ENCODE results near the gene URM1.
"Not testable (repeated sequence)": the region's sequence is repeated elsewhere in the genome, so short reads cannot be mapped to it uniquely, and the experiment has no call there.

URM1 gene

GRCh38 chr9:128415281-128415680 lies 44.1 kb downstream of the URM1 start:
- H3K9me3 ChIP-seq (ENCODE audit: control insufficient read depth, low read length) = no peaks in the 10 kb centered on the region
- peaks cover 31% of the 10 kb centered on the region for H3K27me3 ChIP-seq (replicated peaks; ENCODE audit: control insufficient read depth, insufficient read depth, low read length)
- H3K4me1 ChIP-seq (ENCODE audit: control insufficient read depth, insufficient read depth, low read length) = peaks cover 6% of the 10 kb centered on the region
- DNase-seq (ENCODE audit: low read depth) = no peak
- H3K4me3 ChIP-seq (ENCODE audit: low read length) = no peak overlapping the region
- H3K36me3 ChIP-seq (ENCODE audit: control insufficient read depth, insufficient read depth, low read length, severe bottlenecking) = no peaks in the 10 kb centered on the region
- H3K9ac ChIP-seq (ENCODE audit: low read length) = no peak overlapping the region

- H3K4me1 ChIP-seq (ENCODE audit: control insufficient read depth, insufficient read depth, low read length) = peaks cover 6% of the 10 kb centered on the region
- H3K9me3 ChIP-seq (ENCODE audit: control insufficient read depth, low read length) = no peaks in the 10 kb centered on the region
- H3K9ac ChIP-seq (ENCODE audit: low read length) = no peak overlapping the region
- no peak for DNase-seq (ENCODE audit: low read depth)
- H3K36me3 ChIP-seq (ENCODE audit: control insufficient read depth, insufficient read depth, low read length, severe bottlenecking) = no peaks in the 10 kb centered on the region
- peaks cover 31% of the 10 kb centered on the region for H3K27me3 ChIP-seq (replicated peaks; ENCODE audit: control insufficient read depth, insufficient read depth, low read length)
- H3K4me3 ChIP-seq (ENCODE audit: low read length) = no peak overlapping the region
These were observed 44.8 kb downstream of the URM1 start for GRCh38 chr9:128416014-128416413.

GRCh38 chr9:128416432-128417019 lies 45.4 kb downstream of the URM1 start:
- Histone ChIP-seq H3K4me3 (ENCODE audit: low read length) (no peak overlapping the region), H3K27me3 (replicated peaks; ENCODE audit: control insufficient read depth, insufficient read depth, low read length) (peaks cover 31% of the 10 kb centered on the region), H3K4me1 (ENCODE audit: control insufficient read depth, insufficient read depth, low read length) (peaks cover 6% of the 10 kb centered on the region), H3K9ac (ENCODE audit: low read length) (no peak overlapping the region), H3K36me3 (ENCODE audit: control insufficient read depth, insufficient read depth, low read length, severe bottlenecking) (no peaks in the 10 kb centered on the region), H3K9me3 (ENCODE audit: control insufficient read depth, low read length) (no peaks in the 10 kb centered on the region)
- no peak for DNase-seq (ENCODE audit: low read depth)

GRCh38 chr9:128419061-128419925 lies 48.1 kb downstream of the URM1 start:
- H3K9me3 ChIP-seq (ENCODE audit: control insufficient read depth, low read length) = no peaks in the 10 kb centered on the region
- H3K36me3 ChIP-seq (ENCODE audit: control insufficient read depth, insufficient read depth, low read length, severe bottlenecking) = peaks cover 2% of the 10 kb centered on the region
- no peak overlapping the region for H3K9ac ChIP-seq (ENCODE audit: low read length)
- peak; percentile 67 for DNase-seq (ENCODE audit: low read depth)
- H3K4me1 ChIP-seq (ENCODE audit: control insufficient read depth, insufficient read depth, low read length) = peaks cover 10% of the 10 kb centered on the region
- peaks cover 31% of the 10 kb centered on the region for H3K27me3 ChIP-seq (replicated peaks; ENCODE audit: control insufficient read depth, insufficient read depth, low read length)
- H3K4me3 ChIP-seq (ENCODE audit: low read length) = peak overlapping the region; percentile 91

- H3K9me3 ChIP-seq (ENCODE audit: control insufficient read depth, low read length) = no peaks in the 10 kb centered on the region
- peaks cover 5% of the 10 kb centered on the region for H3K36me3 ChIP-seq (ENCODE audit: control insufficient read depth, insufficient read depth, low read length, severe bottlenecking)
- H3K27me3 ChIP-seq (replicated peaks; ENCODE audit: control insufficient read depth, insufficient read depth, low read length) = peaks cover 24% of the 10 kb centered on the region
- H3K4me1 ChIP-seq (ENCODE audit: control insufficient read depth, insufficient read depth, low read length) = peaks cover 10% of the 10 kb centered on the region
- peak overlapping the region; percentile 80 for H3K9ac ChIP-seq (ENCODE audit: low read length)
- peak overlapping the region; percentile 91 for H3K4me3 ChIP-seq (ENCODE audit: low read length)
- DNase-seq (ENCODE audit: low read depth) = peak; percentile 94
These were observed 49.0 kb downstream of the URM1 start for GRCh38 chr9:128420060-128420650.

- H3K9me3 ChIP-seq (ENCODE audit: control insufficient read depth, low read length) = no peaks in the 10 kb centered on the region
- peak within 1 kb of the TSS; percentile 91 for H3K4me3 ChIP-seq (ENCODE audit: low read length)
- H3K9ac ChIP-seq (ENCODE audit: low read length) = peak within 1 kb of the TSS; percentile 93
- DNase-seq (ENCODE audit: low read depth) = peak; percentile 83
- H3K36me3 ChIP-seq (ENCODE audit: control insufficient read depth, insufficient read depth, low read length, severe bottlenecking) = peaks cover 5% of the 10 kb centered on the region
- H3K4me1 ChIP-seq (ENCODE audit: control insufficient read depth, insufficient read depth, low read length) = peaks cover 10% of the 10 kb centered on the region
- H3K27me3 ChIP-seq (replicated peaks; ENCODE audit: control insufficient read depth, insufficient read depth, low read length) = peaks cover 19% of the 10 kb centered on the region
These were observed 49.7 kb downstream of the URM1 start, which contains the start of gene CERCAM for GRCh38 chr9:128420651-128421481. Gene CERCAM, plus strand, starts transcription at chr9:128420857. Its CDS starts 21 bp downstream, at chr9:128420878.

GRCh38 chr9:128421482-128421996 lies 50.4 kb downstream of the URM1 start:
- H3K27me3 ChIP-seq (replicated peaks; ENCODE audit: control insufficient read depth, insufficient read depth, low read length) = peaks cover 12% of the 10 kb centered on the region
- H3K4me1 ChIP-seq (ENCODE audit: control insufficient read depth, insufficient read depth, low read length) = peaks cover 10% of the 10 kb centered on the region
- peak overlapping the region; percentile 91 for H3K4me3 ChIP-seq (ENCODE audit: low read length)
- no peaks in the 10 kb centered on the region for H3K9me3 ChIP-seq (ENCODE audit: control insufficient read depth, low read length)
- peaks cover 8% of the 10 kb centered on the region for H3K36me3 ChIP-seq (ENCODE audit: control insufficient read depth, insufficient read depth, low read length, severe bottlenecking)
- peak overlapping the region; percentile 93 for H3K9ac ChIP-seq (ENCODE audit: low read length)
- DNase-seq (ENCODE audit: low read depth) = peak; percentile 42

- H3K4me1 ChIP-seq (ENCODE audit: control insufficient read depth, insufficient read depth, low read length); DNase-seq (ENCODE audit: low read depth); H3K9me3 ChIP-seq (ENCODE audit: control insufficient read depth, low read length); H3K36me3 ChIP-seq (ENCODE audit: control insufficient read depth, insufficient read depth, low read length, severe bottlenecking); H3K27me3 ChIP-seq (replicated peaks; ENCODE audit: control insufficient read depth, insufficient read depth, low read length): not testable (repeated sequence)
- Histone ChIP-seq H3K9ac (ENCODE audit: low read length) (peak overlapping the region; percentile 93), H3K4me3 (ENCODE audit: low read length) (peak overlapping the region; percentile 91)
These were observed 51.0 kb downstream of the URM1 start for GRCh38 chr9:128422022-128422782.

- Histone ChIP-seq H3K36me3 (ENCODE audit: control insufficient read depth, insufficient read depth, low read length, severe bottlenecking) (peaks cover 8% of the 10 kb centered on the region), H3K9me3 (ENCODE audit: control insufficient read depth, low read length) (no peaks in the 10 kb centered on the region), H3K4me1 (ENCODE audit: control insufficient read depth, insufficient read depth, low read length) (peaks cover 10% of the 10 kb centered on the region), H3K4me3 (ENCODE audit: low read length) (no peak overlapping the region), H3K9ac (ENCODE audit: low read length) (no peak overlapping the region), H3K27me3 (replicated peaks; ENCODE audit: control insufficient read depth, insufficient read depth, low read length) (peaks cover 3% of the 10 kb centered on the region)
- no peak for DNase-seq (ENCODE audit: low read depth)
These were observed 51.6 kb downstream of the URM1 start for GRCh38 chr9:128422783-128423150.

GRCh38 chr9:128423356-128423755 lies 52.2 kb downstream of the URM1 start:
- H3K27me3 ChIP-seq (replicated peaks; ENCODE audit: control insufficient read depth, insufficient read depth, low read length); DNase-seq (ENCODE audit: low read depth); H3K4me1 ChIP-seq (ENCODE audit: control insufficient read depth, insufficient read depth, low read length); H3K9ac ChIP-seq (ENCODE audit: low read length); H3K9me3 ChIP-seq (ENCODE audit: control insufficient read depth, low read length); H3K4me3 ChIP-seq (ENCODE audit: low read length): not testable (repeated sequence)
- H3K36me3 ChIP-seq (ENCODE audit: control insufficient read depth, insufficient read depth, low read length, severe bottlenecking) = peaks cover 13% of the 10 kb centered on the region

Data from adipocyte (in vitro differentiated cells).